Thymus (tissue), 11 donors: ENCODE results near the gene MED27. TPM values are rescaled to one million over a fixed set of nuclear protein-coding genes. Genes with fewer than 3 reads are reported as not detected.

Experiments
- DNase-seq, 9 donors: peaks; one replicate each; pipeline ENCODE4 v3.0.0-alpha.2; 2013; ENCODE audit warnings: low spot score in 9 of 9, low read depth in 6 of 9, missing footprints in 1 of 9
- H3K27ac ChIP-seq, 2 donors: one replicate each; pipeline ENCODE4 v1.5.1; 2013; ENCODE audit warnings: control low read depth in 1 of 2, low read depth in 1 of 2, low read length in 1 of 2, mild to moderate bottlenecking in 1 of 2, moderate library complexity in 1 of 2
- H3K27me3 ChIP-seq, 2 donors: one replicate each; pipeline ENCODE4 v1.5.1; 2013; ENCODE audit warnings: low read length in 1 of 2; ENCODE audit not compliant: control insufficient read depth in 2 of 2, insufficient read depth in 1 of 2
- H3K36me3 ChIP-seq, 2 donors: one replicate each; pipeline ENCODE4 v1.5.1; 2013; ENCODE audit warnings: low read length in 1 of 2, mild to moderate bottlenecking in 1 of 2, moderate library complexity in 1 of 2; ENCODE audit not compliant: control insufficient read depth in 2 of 2, insufficient read depth in 2 of 2
- H3K4me1 ChIP-seq, 2 donors: one replicate each; pipeline ENCODE4 v1.5.1; 2013; ENCODE audit warnings: low read length in 2 of 2; ENCODE audit not compliant: control insufficient read depth in 2 of 2, insufficient read depth in 2 of 2
- H3K4me3 ChIP-seq, 2 donors: one replicate each; pipeline ENCODE4 v1.5.1; 2013; ENCODE audit warnings: low read length in 2 of 2, control low read depth in 1 of 2, mild to moderate bottlenecking in 1 of 2
- H3K9me3 ChIP-seq, 2 donors: one replicate each; pipeline ENCODE4 v1.5.1; 2013; ENCODE audit warnings: low read length in 1 of 2, mild to moderate bottlenecking in 1 of 2; ENCODE audit not compliant: control insufficient read depth in 2 of 2, insufficient read depth in 1 of 2
- WGBS: extraction: QIAGEN DNeasy Blood & Tissue Kit; methylation state at CpG from one replicate; pipeline ENCODE4 v1.1.7; 2013; 5-methylcytosine and 5-hydroxymethylcytosine counted together
- polyA plus RNA-seq: library from polyadenylated mRNA; stranded (reverse); fragments of 200-250 nt; gene quantifications from one replicate; pipeline ENCODE4 v1.2.3, GENCODE V29; 2013
- total RNA-seq: library from RNA; stranded (reverse); fragments of 120-200 nt; gene quantifications from one replicate; pipeline ENCODE4 v1.2.4, GENCODE V29; 2013
- donor health status: healthy.

The MED27 gene
- total and polyA plus RNA-seq, 2 donors, result 27.2 to 31.0 TPM

DNA sequence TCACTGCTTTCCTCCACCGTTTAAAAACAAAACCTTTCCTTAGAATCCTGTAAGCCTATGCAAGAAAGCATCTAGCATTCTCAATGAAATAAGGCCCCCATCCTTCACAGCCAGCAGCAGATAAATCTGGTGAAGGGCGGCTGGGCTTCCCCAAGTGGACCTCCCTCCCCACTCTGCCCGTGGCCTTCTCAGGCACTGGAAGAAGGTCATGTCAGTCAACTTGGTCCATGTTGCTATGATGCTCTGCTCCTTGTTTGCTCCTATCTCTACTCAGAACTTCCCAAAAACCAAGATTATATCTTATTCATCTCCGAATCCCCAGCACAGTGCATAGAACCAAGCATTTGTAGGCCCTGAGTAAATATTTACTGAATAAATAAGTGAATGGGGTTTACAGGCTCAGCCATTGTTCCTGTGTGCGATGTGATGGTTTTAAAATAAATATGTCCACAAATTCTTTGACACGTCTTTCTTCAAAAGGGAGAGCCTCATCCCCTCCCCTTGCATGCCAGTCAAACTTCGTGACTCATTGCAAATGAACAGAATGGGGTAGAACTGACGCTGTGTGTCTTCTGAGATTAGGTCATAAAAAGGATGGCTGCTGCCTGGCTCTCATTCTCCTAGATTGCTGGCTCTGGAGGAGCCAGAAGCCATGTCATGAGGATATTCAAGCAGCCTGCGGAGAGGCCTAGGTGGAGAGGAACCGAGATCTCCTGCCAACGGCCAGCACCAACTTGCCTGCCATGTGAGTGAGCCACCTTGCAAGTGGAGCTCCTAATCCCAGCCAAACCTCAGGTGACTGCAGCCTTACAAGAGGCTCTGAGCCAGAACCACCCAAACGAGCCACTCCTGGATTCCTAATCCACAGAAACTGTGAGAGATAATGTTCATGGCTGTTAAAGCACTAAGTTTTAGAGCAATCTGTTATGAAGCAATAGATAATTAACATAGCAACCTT lies 70.5 kb downstream of the MED27 start:
- Histone ChIP-seq H3K27me3 (no peaks in the 10 kb centered on the region), H3K36me3 (peaks cover 3 to 5% of the 10 kb centered on the region in 2 donors), H3K27ac (no peak overlapping the region), H3K4me3 (no peak overlapping the region), H3K4me1 (no peaks in the 10 kb centered on the region), H3K9me3 (no peaks in the 10 kb centered on the region)
- 98% methylated on average over 12 of the region's 12 CpGs for WGBS
- DNase-seq, result no peak

- no peak for DNase-seq
- Histone ChIP-seq H3K36me3 (peaks cover 3 to 5% of the 10 kb centered on the region in 2 donors), H3K27me3 (no peaks in the 10 kb centered on the region), H3K9me3 (no peaks in the 10 kb centered on the region), H3K4me1 (no peaks in the 10 kb centered on the region), H3K4me3 (no peak overlapping the region), H3K27ac (no peak overlapping the region)
- WGBS, result 85% methylated on average over 8 of the region's 8 CpGs
These were observed 71.4 kb downstream of the MED27 start for GRCh38 chr9:132008184-132008803.

DNA sequence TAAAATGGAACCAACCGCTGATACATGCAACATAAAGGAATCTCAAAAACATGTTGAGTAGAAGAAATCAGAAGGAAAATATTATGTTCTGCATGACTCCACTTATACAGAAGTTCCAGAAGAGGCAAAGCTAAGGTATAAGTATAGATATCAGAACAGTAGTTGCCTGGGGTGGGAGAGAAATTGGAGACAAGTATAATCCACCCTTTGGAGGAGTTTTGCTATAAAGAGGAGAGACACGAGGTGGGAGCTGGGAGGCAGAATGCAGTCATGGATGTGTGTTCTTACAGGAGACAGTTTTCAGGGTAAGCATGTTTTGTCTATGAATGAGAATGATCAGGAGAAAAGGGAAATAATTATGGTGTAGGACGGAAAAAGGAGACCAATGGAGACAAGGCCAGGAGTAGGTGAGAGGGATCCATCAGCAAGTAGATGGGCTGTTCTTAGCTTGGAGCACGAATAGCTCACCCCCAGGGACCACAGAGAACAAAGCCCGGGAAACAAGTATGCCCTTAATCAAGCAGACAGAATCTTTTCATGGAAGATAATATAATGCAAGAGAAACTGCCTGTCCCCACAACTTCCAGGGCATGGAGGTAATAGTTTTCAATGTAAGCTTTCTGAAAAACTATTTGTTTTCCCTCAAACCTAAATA lies 72.2 kb downstream of the MED27 start:
- WGBS, result 93% methylated on average over 5 of the region's 5 CpGs
- Histone ChIP-seq H3K27ac (no peak overlapping the region), H3K4me3 (no peak overlapping the region)

DNA sequence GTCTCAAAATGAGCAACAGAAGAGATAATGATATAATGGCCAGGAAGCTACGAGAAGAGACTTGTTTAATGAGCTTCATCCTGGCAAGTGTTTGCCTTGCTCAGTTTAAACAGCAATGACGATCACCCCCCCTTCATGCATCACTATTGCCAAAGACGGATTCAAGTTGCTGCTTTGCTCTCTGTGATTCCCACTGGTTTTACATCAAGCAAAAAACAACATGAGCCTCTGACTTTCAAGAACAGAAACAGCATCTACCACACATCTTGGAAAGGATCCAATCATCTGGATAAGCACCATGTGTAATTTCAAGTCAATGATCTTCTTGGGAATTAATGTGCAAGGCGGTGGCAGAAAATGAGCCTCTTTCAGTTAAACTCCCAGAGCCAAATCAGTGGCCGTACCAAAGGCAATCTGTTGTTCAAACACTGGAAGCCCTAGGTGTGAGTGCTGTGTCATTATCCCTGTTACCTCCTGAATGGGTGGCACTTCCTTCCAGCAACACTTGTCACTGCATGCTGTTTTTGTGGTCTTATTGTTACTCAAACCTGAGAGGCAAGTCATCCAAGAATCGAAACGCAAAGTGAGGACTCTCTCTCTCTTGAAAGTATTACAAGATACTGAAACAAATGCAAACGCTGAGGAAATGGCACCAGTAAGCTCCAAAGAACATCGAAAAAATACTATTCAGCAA lies 72.8 kb downstream of the MED27 start:
- Histone ChIP-seq H3K27ac (peak overlapping the region in 1 of 2 donors; percentile 10), H3K36me3 (no peaks in the 10 kb centered on the region), H3K4me1 (peaks cover 0 to 2% of the 10 kb centered on the region in 2 donors), H3K27me3 (no peaks in the 10 kb centered on the region), H3K9me3 (no peaks in the 10 kb centered on the region), H3K4me3 (no peak overlapping the region)
- no peak for DNase-seq
- 89% methylated on average over 9 of the region's 9 CpGs for WGBS

More for the DNA sequence above, 72.2 kb downstream of the MED27 start:
- Histone ChIP-seq H3K27me3 (no peaks in the 10 kb centered on the region), H3K4me1 (peaks cover 0 to under 1% of the 10 kb centered on the region in 2 donors), H3K36me3 (peaks cover 0 to 3% of the 10 kb centered on the region in 2 donors), H3K9me3 (no peaks in the 10 kb centered on the region)
- DNase-seq, result no peak

DNA sequence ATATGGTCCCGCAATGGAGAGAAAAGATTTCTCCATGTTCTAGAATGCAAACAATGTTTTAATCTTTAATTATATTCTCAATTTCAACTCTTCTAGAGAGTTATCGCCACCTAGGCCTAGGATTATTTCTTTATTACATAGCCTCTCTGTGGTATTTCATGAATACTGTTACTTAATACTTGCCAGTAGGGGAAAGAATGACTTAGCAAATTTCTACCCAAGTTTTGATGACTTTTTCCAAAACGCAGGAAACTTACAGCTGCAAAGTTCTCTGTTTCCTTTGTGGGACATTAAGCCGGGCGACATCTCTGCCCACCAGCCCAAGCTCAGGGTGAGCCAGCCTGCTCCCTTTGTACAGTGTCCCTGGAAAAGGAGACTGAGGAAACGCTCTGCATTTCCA lies 73.8 kb downstream of the MED27 start:
- 55% methylated on average over 6 of the region's 6 CpGs for WGBS
- no peak for DNase-seq
- Histone ChIP-seq H3K9me3 (no peaks in the 10 kb centered on the region), H3K4me1 (peaks cover 0 to 2% of the 10 kb centered on the region in 2 donors), H3K36me3 (no peaks in the 10 kb centered on the region), H3K27me3 (no peaks in the 10 kb centered on the region), H3K27ac (peak overlapping the region in 1 of 2 donors; percentile 6), H3K4me3 (no peak overlapping the region)

GRCh38 chr9:132004323-132004722 lies 75.3 kb downstream of the MED27 start:
- no peak overlapping the region for H3K4me3 ChIP-seq
- H3K36me3 ChIP-seq, result no peaks in the 10 kb centered on the region
- WGBS, result over 99% methylated on average over 5 of the region's 5 CpGs
- no peaks in the 10 kb centered on the region for H3K9me3 ChIP-seq
- H3K27ac ChIP-seq, result no peak overlapping the region
- DNase-seq, result no peak
- H3K27me3 ChIP-seq, result no peaks in the 10 kb centered on the region
- H3K4me1 ChIP-seq, result peaks cover 0 to 2% of the 10 kb centered on the region in 2 donors

- no peaks in the 10 kb centered on the region for H3K36me3 ChIP-seq
- H3K4me1 ChIP-seq, result peaks cover 0 to 2% of the 10 kb centered on the region in 2 donors
- DNase-seq, result no peak
- WGBS, result 88% methylated on average over 9 of the region's 9 CpGs
- H3K27ac ChIP-seq, result no peak overlapping the region
- H3K9me3 ChIP-seq, result no peaks in the 10 kb centered on the region
- no peaks in the 10 kb centered on the region for H3K27me3 ChIP-seq
- H3K4me3 ChIP-seq, result no peak overlapping the region
These were observed 75.8 kb downstream of the MED27 start for GRCh38 chr9:132003896-132004295.

GRCh38 chr9:132003319-132003704 lies 76.4 kb downstream of the MED27 start:
- Histone ChIP-seq H3K4me1 (peaks cover 0 to 2% of the 10 kb centered on the region in 2 donors), H3K9me3 (no peaks in the 10 kb centered on the region), H3K27ac (no peak overlapping the region), H3K27me3 (no peaks in the 10 kb centered on the region), H3K36me3 (no peaks in the 10 kb centered on the region), H3K4me3 (no peak overlapping the region)
- no peak for DNase-seq
- 96% methylated on average over 5 of the region's 5 CpGs for WGBS
